ENCODE results near the gene ZMYND8.

DNA sequence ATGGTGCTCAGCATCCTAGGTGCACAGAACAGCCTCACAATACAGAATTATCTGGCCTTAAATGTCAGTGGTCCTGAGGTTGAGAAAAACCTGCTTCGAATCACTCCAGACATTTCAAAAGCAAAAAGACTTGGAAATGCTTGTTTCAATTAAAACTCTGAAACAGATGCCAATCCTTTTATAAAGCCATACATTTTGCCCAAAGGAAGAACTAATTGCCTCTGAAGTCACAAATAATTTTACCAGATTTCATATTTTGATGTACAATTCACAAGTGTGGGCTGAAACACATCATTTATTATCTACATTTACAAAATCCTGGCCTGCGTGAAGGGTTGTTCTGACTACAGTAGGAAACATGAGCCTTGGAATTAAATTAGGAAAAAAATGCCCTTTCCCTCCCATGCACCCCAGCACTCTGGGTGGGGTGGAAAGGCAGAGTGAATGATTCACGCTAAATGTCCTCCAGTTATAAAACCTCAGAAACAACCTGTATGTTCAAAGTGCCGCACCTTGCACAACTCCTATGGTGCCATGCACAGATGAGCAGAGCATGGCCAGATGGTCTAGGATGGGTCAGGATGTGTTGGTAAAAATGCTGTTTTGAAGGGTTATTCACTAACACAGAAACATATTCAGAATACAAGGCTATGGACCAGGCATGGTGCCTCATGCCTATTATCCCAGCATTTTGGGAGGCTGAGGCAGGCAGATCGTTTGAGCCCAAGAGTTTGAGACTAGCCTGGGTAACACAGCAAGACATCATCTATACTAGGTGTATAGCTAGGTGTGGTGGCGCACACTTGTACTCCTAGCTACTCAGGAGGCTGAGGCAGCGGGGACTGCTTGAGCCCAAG is 87.0 kb downstream of the ZMYND8 start:
- TF ChIP-seq FOXA1 (IDR thresholded peaks at IDR 0.05) (no peak), BHLHE40 (IDR thresholded peaks at IDR 0.05; ENCODE audit: borderline replicate concordance) (no peak), ARNT (IDR thresholded peaks at IDR 0.05) (no peak), CTBP1 (IDR thresholded peaks at IDR 0.05; ENCODE audit: borderline replicate concordance) (no peak), FOXM1 (IDR thresholded peaks at IDR 0.05; ENCODE audit: borderline replicate concordance) (no peak), FOXK2 (IDR thresholded peaks at IDR 0.05) (no peak)
- TF ChIP-seq, protein P1, sequence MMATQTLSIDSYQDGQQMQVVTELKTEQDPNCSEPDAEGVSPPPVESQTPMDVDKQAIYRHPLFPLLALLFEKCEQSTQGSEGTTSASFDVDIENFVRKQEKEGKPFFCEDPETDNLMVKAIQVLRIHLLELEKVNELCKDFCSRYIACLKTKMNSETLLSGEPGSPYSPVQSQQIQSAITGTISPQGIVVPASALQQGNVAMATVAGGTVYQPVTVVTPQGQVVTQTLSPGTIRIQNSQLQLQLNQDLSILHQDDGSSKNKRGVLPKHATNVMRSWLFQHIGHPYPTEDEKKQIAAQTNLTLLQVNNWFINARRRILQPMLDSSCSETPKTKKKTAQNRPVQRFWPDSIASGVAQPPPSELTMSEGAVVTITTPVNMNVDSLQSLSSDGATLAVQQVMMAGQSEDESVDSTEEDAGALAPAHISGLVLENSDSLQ (IDR thresholded peaks at IDR 0.05) = no peak
